ENCODE measurements around the gene LYSMD3. TPM values are rescaled to one million over a fixed set of nuclear protein-coding genes. Genes with fewer than 3 reads are reported as not detected.

The LYSMD3 gene
- total and polyA plus RNA-seq, 10 of the 15 experiments (the other 5 are each of a cell fraction or from before 2014, with no cell fraction given), result 3.9 to 22.5 (median 12.6) TPM

DNA sequence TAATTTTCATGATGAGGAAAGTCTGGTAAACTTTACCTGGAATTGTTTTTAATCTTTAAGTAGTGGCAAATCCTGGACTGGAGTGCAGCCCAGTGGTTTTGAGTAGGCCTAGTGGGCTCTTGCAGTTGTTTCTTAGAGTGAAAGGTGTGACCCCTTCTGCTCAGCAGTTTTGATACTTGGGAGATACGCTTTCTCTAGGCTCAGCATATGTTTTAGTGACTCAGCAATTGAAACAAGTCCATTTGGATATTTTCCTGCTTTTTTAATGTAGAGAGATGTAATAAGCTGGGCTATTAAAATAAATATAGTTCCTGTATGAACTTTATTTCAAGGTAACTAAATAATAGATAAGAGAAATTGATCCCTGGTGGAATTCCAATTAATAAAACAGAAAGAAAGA, 48.7 kb downstream of the LYSMD3 start (continued):
- TF ChIP-seq SKIL (IDR thresholded peaks at IDR 0.05; ENCODE audit: low read depth, poor library complexity, severe bottlenecking), result no peak
- TF ChIP-seq RCOR1 (conservative IDR thresholded peaks at IDR 0.05; ENCODE audit: low read depth, low read length), result no peak
- no peak for TF ChIP-seq NRF1 (conservative IDR thresholded peaks at IDR 0.05; ENCODE audit: low read depth, low read length)

DNA sequence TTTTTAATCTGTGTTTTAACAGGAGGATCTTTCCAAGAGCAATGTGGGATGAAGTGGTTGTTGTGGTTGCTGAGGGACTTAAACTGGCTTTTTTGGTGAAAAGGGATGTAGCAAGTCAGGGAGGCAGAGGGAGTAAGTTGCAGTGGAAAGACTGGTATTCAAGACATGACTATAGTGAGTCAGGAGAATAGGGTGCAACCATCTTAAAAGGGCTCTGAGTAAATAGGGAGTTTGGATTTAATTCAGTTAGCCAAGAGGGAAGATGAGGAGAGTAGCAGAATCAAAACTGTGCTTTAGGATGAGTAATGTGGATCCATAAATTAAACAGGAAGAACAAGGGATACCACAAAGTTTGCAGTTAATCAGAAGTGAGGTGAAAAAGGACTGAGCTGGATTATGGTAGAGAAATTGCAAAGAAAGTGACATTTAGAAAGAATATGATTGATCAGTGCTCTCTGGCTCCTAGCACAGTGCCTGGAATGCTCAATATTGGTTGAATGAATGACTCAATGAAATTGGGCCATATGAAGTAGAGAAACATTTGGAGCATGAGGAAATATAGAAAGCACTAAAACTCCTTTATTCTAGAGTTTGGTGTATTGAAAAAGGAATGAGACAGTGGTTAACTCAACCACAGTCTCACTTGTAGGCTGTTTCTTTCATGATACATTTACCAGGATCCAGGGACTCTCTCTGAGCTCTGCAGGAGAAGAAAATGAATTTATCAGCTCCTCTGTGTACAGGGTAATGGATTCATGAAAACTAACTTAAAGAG, 49.6 kb downstream of the LYSMD3 start:
- POLR2A ChIA-PET, result no interaction called here
- Histone ChIP-seq H3K9ac (ENCODE audit: control insufficient read depth, insufficient read depth, low read length) (no peak overlapping the region), H2AFZ (ENCODE audit: control insufficient read depth, low read depth, low read length) (no peak overlapping the region), H3K4me2 (ENCODE audit: control insufficient read depth, insufficient read depth) (no peak overlapping the region), H3K4me3 (no peak overlapping the region), H4K20me1 (ENCODE audit: control insufficient read depth, insufficient read depth) (no peaks in the 10 kb centered on the region), H3K9me3 (replicated peaks; ENCODE audit: control insufficient read depth, insufficient read depth, low read length) (no peaks in the 10 kb centered on the region), H3K27ac (ENCODE audit: control insufficient read depth, insufficient read depth) (no peak overlapping the region), H3K36me3 (ENCODE audit: control insufficient read depth in 2 of 2, insufficient read depth in 2 of 2, low read length in 1 of 2) (no peaks in the 10 kb centered on the region), H3K27me3 (replicated peaks in 1 of 2; ENCODE audit: control insufficient read depth in 2 of 2, insufficient read depth in 2 of 2, low read length in 1 of 2) (no peaks in the 10 kb centered on the region), H3K79me2 (ENCODE audit: control insufficient read depth, insufficient read depth, low read length) (peaks cover 4% of the 10 kb centered on the region), H3K4me1 (ENCODE audit: control insufficient read depth, insufficient read depth, low read length) (peaks cover 3% of the 10 kb centered on the region; the same call in 1 of the 2 replicates)
- BruUV-seq (replicated peaks), result no TSS peak
- in situ Hi-C loops (cut with MboI), result no loop called here
- intact Hi-C loops (cut with micrococcal nuclease; ENCODE audit: unreplicated experiment), result loop anchor here (10.0 kb wide), 1 partner anchor 905 kb away; the partner anchor contains the start of gene ARRDC3
- SMC1A ChIA-PET (ENCODE audit: uncharacterized antibody, unreplicated experiment), result no interaction called here
- CTCF ChIA-PET, result no interaction called here
- no peak for ATAC-seq
- FAIRE-seq, result no peak
- RAD21 ChIA-PET (ENCODE audit: unreplicated experiment), result interaction anchor here (0.7 to 1.2 kb wide), 2 partner anchors 33 to 69 kb away, joined by 3 read pairs; no protein-coding TSS in a partner anchor
- DNase-seq (ENCODE audit: low read depth, low spot score), result no peak
- TF ChIP-seq ZBTB40 (IDR thresholded peaks at IDR 0.05; ENCODE audit: borderline replicate concordance) (no peak), EED (IDR thresholded peaks at IDR 0.05; ENCODE audit: low read depth) (no peak), FOS (IDR thresholded peaks at IDR 0.05; ENCODE audit: borderline replicate concordance, extremely low read depth, insufficient read length) (no peak), HSF1 (IDR thresholded peaks at IDR 0.05; ENCODE audit: low read depth, low read length) (no peak), CHD1 (IDR thresholded peaks at IDR 0.05; ENCODE audit: low read depth, low read length) (no peak), NRF1 (conservative IDR thresholded peaks at IDR 0.05; ENCODE audit: low read depth, low read length) (no peak), KDM1A (IDR thresholded peaks at IDR 0.05; ENCODE audit: borderline replicate concordance) (no peak), YY1 (IDR thresholded peaks at IDR 0.05; ENCODE audit: low read depth, low read length) (no peak), CBX5 (IDR thresholded peaks at IDR 0.05; ENCODE audit: low read depth) (no peak)
- TF ChIP-seq, protein P1, sequence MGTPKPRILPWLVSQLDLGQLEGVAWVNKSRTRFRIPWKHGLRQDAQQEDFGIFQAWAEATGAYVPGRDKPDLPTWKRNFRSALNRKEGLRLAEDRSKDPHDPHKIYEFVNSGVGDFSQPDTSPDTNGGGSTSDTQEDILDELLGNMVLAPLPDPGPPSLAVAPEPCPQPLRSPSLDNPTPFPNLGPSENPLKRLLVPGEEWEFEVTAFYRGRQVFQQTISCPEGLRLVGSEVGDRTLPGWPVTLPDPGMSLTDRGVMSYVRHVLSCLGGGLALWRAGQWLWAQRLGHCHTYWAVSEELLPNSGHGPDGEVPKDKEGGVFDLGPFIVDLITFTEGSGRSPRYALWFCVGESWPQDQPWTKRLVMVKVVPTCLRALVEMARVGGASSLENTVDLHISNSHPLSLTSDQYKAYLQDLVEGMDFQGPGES (IDR thresholded peaks at IDR 0.05), result no peak
